BLaER1 treated with 17β-estradiol and CSF1 and Interleukin-3, amounts not matched to agents 10 nM and 100 nM (cell line): ENCODE data around the gene ADAMTS17.
A peak's percentile ranks its signal among the peaks of the same experiment; 100 is the strongest.

Experiments
- H3K27ac ChIP-seq, 11 experiments: shearing (Covaris generic); formaldehyde crosslinking; 2 replicates each; pipeline ENCODE4 v1.8.1; 2022
- H3K27me3 ChIP-seq, 11 experiments: shearing (Covaris generic); formaldehyde crosslinking; 2 replicates each; pipeline ENCODE4 v1.8.1; 2022
- H3K36me3 ChIP-seq, 11 experiments: shearing (Covaris generic); formaldehyde crosslinking; 2 replicates each; pipeline ENCODE4 v1.8.1; 2022
- H3K4me1 ChIP-seq, 10 experiments: shearing (Covaris generic); formaldehyde crosslinking; 2 replicates each; pipeline ENCODE4 v1.8.1; 2022
- H3K4me2 ChIP-seq, 11 experiments: shearing (Covaris generic); formaldehyde crosslinking; 2 replicates each; pipeline ENCODE4 v1.8.1; 2022
- H3K4me3 ChIP-seq, 10 experiments: shearing (Covaris generic); formaldehyde crosslinking; 2 replicates each; pipeline ENCODE4 v1.8.1; 2022
- H3K9ac ChIP-seq, 11 experiments: shearing (Covaris generic); formaldehyde crosslinking; 2 replicates each; pipeline ENCODE4 v1.8.1; 2022
- H3K9me3 ChIP-seq, 11 experiments: shearing (Covaris generic); formaldehyde crosslinking; replicated peaks in 1 of 11; 2 replicates each; pipeline ENCODE4 v1.8.1; 2022
- H4K20me1 ChIP-seq, 11 experiments: shearing (Covaris generic); formaldehyde crosslinking; 2 replicates each; pipeline ENCODE4 v1.8.1; 2022
- Cebpa-rat ChIP-seq, 11 experiments: shearing (Covaris generic); IDR thresholded peaks; 2 replicates each; pipeline ENCODE4 v1.8.1; 2022

The ADAMTS17 gene

DNA sequence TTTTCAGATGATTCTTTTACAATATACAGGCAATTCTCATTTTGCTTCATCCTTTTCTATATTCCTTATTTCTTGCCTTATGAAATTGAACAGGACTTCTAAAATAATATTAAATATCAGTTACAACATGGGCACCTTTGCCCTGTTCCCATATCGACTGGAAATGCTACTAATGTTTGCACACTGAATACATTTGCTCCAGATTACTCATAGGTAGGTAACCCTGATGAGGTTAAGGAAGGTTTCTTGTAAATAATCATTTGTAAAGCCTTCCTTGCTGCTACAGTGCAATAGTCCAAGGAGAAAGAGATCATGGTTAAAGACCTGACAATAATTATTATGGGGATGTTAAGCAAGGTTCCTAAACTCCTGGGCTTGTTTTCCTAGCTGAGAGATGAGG, 175.5 kb downstream of the ADAMTS17 start:
- no peak for TF ChIP-seq Cebpa-rat (IDR thresholded peaks at IDR 0.05)
- Histone ChIP-seq H3K4me2 (no peak overlapping the region), H3K9ac (no peak overlapping the region), H3K9me3 (peaks cover 4 to 11% (median 7%) of the 10 kb centered on the region in 11 experiments; a peak in 21 of 22 replicates), H4K20me1 (no peaks in the 10 kb centered on the region), H3K27me3 (no peaks in the 10 kb centered on the region), H3K4me3 (no peak overlapping the region), H3K36me3 (no peaks in the 10 kb centered on the region; a peak in 1 of 22 replicates), H3K27ac (no peak overlapping the region), H3K4me1 (peaks cover 0 to 18% (median 13%) of the 10 kb centered on the region in 10 experiments; a peak in 13 of 20 replicates)

DNA sequence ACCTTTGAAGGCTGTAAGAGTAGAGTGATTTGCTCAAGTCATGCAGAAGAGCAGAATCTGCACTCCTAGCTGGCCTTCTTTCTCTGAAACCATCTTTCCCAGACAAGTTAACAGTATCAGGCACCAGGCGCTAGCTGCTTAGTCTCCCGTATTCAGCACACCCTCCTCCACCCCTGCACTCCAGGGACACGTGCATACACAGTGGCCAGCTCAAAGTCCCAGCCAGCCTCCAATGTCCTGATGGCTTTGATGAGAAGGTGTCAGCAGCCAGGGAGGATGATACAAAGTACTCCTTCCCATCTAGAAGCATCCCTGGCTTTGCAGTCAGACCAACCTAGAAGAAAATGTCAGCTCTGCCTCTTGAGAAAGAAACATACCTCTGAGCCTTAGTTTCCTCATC, 177.8 kb downstream of the ADAMTS17 start:
- Histone ChIP-seq H3K4me2 (no peak overlapping the region), H4K20me1 (no peaks in the 10 kb centered on the region), H3K9ac (no peak overlapping the region), H3K27ac (no peak overlapping the region), H3K27me3 (no peaks in the 10 kb centered on the region), H3K36me3 (no peaks in the 10 kb centered on the region), H3K4me1 (peaks cover 0 to 18% (median 12%) of the 10 kb centered on the region in 10 experiments; a peak in 13 of 20 replicates), H3K4me3 (no peak overlapping the region), H3K9me3 (no peaks in the 10 kb centered on the region)
- TF ChIP-seq Cebpa-rat (IDR thresholded peaks at IDR 0.05) = no peak

DNA sequence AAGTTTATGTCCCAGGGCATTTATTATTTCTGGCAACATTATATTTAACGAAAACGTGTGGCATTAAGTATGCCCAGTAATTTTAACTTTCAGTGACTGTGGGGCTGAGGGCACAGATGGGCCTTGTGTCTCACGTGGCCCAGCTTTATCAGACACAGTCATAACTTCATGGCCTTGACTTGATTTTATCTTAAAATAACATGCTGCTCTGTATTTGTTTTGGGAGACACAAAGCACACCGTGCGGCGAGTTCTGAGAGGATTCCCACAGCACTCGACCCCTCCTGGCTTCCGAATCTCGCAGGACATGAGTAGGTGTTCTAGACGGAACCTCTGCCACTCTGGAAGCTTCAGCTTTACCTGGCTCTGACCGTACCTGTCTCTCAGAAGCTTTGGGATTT, 180.8 kb downstream of the ADAMTS17 start:
- H3K4me2 ChIP-seq = no peak overlapping the region
- H3K9ac ChIP-seq = no peak overlapping the region
- TF ChIP-seq Cebpa-rat (IDR thresholded peaks at IDR 0.05) = no peak

DNA sequence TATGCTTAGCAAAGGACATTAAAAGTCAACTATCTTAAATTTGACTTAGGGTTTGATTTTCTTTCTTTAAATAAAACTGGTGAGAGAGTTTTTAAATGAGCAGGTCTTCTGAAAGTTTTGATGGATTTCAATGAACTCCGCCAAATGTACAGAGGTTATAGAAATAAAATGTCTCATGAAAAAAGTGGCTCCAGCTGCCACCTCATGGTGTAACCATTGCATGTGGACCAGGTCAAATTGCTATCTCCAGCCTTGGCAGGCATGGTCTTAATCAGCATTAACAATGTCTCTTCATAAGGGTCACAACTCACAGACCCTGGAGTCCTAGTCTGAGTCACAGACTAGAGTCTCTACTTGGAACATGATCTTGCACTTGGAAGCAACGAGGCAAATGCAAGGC, 182.3 kb downstream of the ADAMTS17 start:
- Histone ChIP-seq H3K4me2 (no peak overlapping the region), H3K36me3 (no peaks in the 10 kb centered on the region), H3K27me3 (no peaks in the 10 kb centered on the region), H3K4me1 (no peaks in the 10 kb centered on the region), H3K4me3 (no peak overlapping the region), H3K9ac (no peak overlapping the region), H3K9me3 (no peaks in the 10 kb centered on the region), H3K27ac (no peak overlapping the region), H4K20me1 (no peaks in the 10 kb centered on the region)
- TF ChIP-seq Cebpa-rat (IDR thresholded peaks at IDR 0.05) = no peak

More for the DNA sequence above, 180.8 kb downstream of the ADAMTS17 start:
- no peaks in the 10 kb centered on the region for H3K4me1 ChIP-seq
- no peaks in the 10 kb centered on the region for H3K9me3 ChIP-seq
- H3K27me3 ChIP-seq = no peaks in the 10 kb centered on the region
- H3K27ac ChIP-seq = no peak overlapping the region
- no peaks in the 10 kb centered on the region for H4K20me1 ChIP-seq
- no peak overlapping the region for H3K4me3 ChIP-seq
- no peaks in the 10 kb centered on the region for H3K36me3 ChIP-seq

DNA sequence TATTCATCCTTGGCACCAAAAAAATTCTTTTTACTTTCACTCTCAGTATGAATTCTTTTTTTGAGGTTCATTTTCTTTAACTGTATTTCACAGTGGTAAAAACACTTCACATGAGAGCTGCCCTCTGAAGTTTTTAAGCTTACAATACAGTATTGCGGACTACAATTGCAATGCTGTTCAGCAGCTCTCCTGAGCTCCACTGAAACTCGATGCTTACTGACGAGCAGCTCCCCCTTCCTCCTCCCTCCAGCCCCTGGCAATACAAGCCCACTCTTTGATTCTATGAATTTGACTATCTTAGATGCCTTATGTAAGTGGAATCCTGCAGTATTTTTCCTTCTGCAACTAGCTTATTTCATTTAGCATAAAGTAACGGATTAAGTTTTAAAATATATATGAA, 183.4 kb downstream of the ADAMTS17 start:
- Histone ChIP-seq H3K27ac (no peak overlapping the region), H3K4me3 (no peak overlapping the region), H4K20me1 (no peaks in the 10 kb centered on the region), H3K27me3 (no peaks in the 10 kb centered on the region), H3K36me3 (no peaks in the 10 kb centered on the region), H3K4me2 (no peak overlapping the region), H3K4me1 (no peaks in the 10 kb centered on the region), H3K9me3 (no peaks in the 10 kb centered on the region), H3K9ac (no peak overlapping the region)
- TF ChIP-seq Cebpa-rat (IDR thresholded peaks at IDR 0.05) = no peak

DNA sequence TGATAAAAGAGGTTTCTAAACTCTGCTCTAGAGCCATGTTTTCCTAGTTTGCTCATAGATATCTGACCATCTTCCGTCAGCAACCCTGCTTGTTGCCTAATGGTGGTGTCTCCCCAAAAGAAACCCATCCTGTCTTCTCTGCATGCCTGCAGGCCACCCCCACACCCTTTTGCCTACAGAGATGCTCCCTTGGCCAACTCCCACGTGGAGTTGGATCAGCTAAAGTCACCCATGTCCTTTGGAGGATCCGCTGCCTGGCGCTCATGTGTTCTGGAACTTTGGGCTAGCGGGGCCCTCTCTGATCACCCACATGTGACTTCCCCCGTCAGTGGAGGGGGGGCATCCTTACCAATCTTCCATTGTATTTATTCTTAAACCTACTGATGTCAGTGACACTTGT, 185.6 kb downstream of the ADAMTS17 start:
- Histone ChIP-seq H3K9ac (no peak overlapping the region), H4K20me1 (no peaks in the 10 kb centered on the region), H3K4me2 (no peak overlapping the region), H3K36me3 (no peaks in the 10 kb centered on the region), H3K27ac (no peak overlapping the region), H3K27me3 (no peaks in the 10 kb centered on the region), H3K4me1 (peaks cover 0 to 7% (median 5%) of the 10 kb centered on the region in 10 experiments; a peak in 11 of 20 replicates), H3K4me3 (no peak overlapping the region), H3K9me3 (no peaks in the 10 kb centered on the region)
- no peak for TF ChIP-seq Cebpa-rat (IDR thresholded peaks at IDR 0.05)

DNA sequence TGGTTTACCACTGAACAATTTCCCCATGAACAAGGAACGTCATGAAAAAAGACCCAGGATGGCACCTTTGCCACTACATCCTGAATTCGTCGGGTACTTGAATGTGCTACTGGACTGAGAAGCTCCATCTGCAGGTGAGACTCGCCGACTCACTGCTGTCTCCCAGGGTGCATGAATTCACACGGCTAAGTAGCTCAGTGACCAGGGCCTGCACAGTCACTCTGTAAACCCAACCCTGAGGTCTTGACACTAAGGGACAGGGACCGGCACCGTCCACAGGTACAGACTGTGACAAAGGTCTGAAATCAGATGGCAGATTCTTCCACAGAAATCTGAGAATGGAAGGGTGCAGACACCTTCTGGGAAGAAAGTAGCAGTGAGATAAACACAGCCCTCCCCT, 187.4 kb downstream of the ADAMTS17 start:
- no peak overlapping the region for H3K9ac ChIP-seq
- no peaks in the 10 kb centered on the region for H3K27me3 ChIP-seq
- H3K4me3 ChIP-seq = no peak overlapping the region
- no peaks in the 10 kb centered on the region for H4K20me1 ChIP-seq
- H3K36me3 ChIP-seq = no peaks in the 10 kb centered on the region
- no peak overlapping the region for H3K27ac ChIP-seq
- TF ChIP-seq Cebpa-rat (IDR thresholded peaks at IDR 0.05) = no peak
- peaks cover 0 to 14% (median 9%) of the 10 kb centered on the region in 10 experiments; a peak in 11 of 20 replicates for H3K4me1 ChIP-seq
- no peak overlapping the region for H3K4me2 ChIP-seq
- H3K9me3 ChIP-seq = peaks cover 1 to 8% (median 5%) of the 10 kb centered on the region in 11 experiments; a peak in 16 of 22 replicates

DNA sequence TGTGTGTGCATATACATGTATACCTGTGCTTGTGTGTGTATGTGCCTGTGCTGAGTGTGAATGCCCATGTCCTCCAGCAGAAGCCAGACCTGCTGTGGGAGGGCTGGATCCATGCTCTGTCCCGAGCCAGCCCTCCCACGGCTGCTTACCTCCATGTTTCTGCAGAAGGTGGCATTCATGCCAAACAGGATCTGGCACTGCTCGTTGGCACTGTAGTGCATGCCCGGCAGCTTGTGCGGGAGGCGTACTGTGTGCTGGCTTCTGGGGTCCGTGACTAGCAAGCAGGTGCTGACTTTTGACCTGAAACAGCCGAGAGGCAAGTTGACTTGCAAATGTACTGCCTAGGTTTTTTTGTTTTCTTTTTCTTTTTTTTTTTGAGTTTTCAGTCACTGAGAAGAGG, 189.3 kb downstream of the ADAMTS17 start:
- H4K20me1 ChIP-seq = no peaks in the 10 kb centered on the region
- no peak overlapping the region for H3K9ac ChIP-seq
- H3K27me3 ChIP-seq = no peaks in the 10 kb centered on the region
- H3K9me3 ChIP-seq = peaks cover 20 to 27% (median 23%) of the 10 kb centered on the region in 11 experiments
- peaks cover 0 to 5% (median 0%) of the 10 kb centered on the region in 11 experiments; a peak in 3 of 22 replicates for H3K36me3 ChIP-seq
- H3K27ac ChIP-seq = no peak overlapping the region
- no peak overlapping the region for H3K4me3 ChIP-seq
- H3K4me2 ChIP-seq = no peak overlapping the region
- no peak for TF ChIP-seq Cebpa-rat (IDR thresholded peaks at IDR 0.05)
- peaks cover 0 to 14% (median 9%) of the 10 kb centered on the region in 10 experiments; a peak in 11 of 20 replicates for H3K4me1 ChIP-seq

DNA sequence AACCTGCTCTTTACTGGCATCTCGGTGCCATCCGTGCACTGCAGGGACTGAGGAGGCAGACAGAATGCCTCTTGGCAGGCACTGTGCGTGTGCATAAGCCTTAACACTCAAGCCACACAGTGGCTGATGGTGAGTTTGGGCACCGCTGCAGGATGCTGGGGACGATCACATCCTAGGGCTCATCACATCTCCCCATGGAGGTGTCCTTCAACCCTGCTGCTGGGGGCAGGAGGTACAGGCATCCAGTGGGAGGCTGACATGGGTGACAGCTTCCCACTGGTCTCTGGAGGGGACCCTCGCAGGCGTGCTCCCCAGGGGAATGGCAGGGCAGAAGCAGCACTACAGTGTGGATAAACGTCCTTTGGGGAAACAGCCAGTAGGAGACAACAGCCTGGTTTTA, 190.9 kb downstream of the ADAMTS17 start:
- Histone ChIP-seq H4K20me1 (no peaks in the 10 kb centered on the region), H3K4me2 (peak overlapping the region in 8 of 11 experiments; percentile 22 to 58 (median 30); a peak in 15 of 22 replicates), H3K36me3 (peaks cover 0 to 6% (median 0%) of the 10 kb centered on the region in 11 experiments; a peak in 3 of 22 replicates), H3K9me3 (peaks cover 31 to 40% (median 36%) of the 10 kb centered on the region in 11 experiments), H3K4me1 (peaks cover 0 to 14% (median 9%) of the 10 kb centered on the region in 10 experiments; a peak in 11 of 20 replicates), H3K27ac (no peak overlapping the region), H3K9ac (peak overlapping the region in 1 of 11 experiments; percentile 37; a peak in 1 of 22 replicates), H3K27me3 (no peaks in the 10 kb centered on the region), H3K4me3 (no peak overlapping the region)
- TF ChIP-seq Cebpa-rat (IDR thresholded peaks at IDR 0.05) = no peak

DNA sequence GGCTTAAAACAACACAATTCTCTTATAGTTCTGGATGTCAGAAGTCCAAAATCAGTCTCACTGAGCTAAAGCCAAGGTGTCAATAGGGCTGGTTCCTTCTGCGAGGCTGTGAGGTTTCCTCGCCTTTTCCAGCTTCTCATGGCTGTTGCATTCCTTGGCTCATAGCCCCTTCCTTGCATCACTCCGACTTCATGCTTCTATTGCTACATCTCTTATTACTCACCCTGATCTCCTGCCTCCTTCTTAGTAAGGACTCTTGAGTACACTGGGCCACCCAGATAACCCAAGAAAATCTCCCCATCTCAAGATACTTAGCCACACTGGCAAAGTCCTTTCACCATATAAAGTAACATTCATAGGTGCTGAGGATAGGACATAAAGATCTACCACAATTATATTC, 193.9 kb downstream of the ADAMTS17 start:
- Histone ChIP-seq H3K27me3 (no peaks in the 10 kb centered on the region), H3K9ac (no peak overlapping the region), H3K27ac (no peak overlapping the region), H3K4me3 (no peak overlapping the region), H4K20me1 (no peaks in the 10 kb centered on the region), H3K9me3 (peaks cover 31 to 43% (median 38%) of the 10 kb centered on the region in 11 experiments), H3K4me2 (no peak overlapping the region), H3K36me3 (peaks cover 0 to 6% (median 0%) of the 10 kb centered on the region in 11 experiments; a peak in 3 of 22 replicates), H3K4me1 (peaks cover 0 to 14% (median 9%) of the 10 kb centered on the region in 10 experiments; a peak in 11 of 20 replicates)
- TF ChIP-seq Cebpa-rat (IDR thresholded peaks at IDR 0.05) = no peak
